ENCODE data around the gene AHNAK2.
"Not testable (repeated sequence)": the region's sequence is repeated elsewhere in the genome, so short reads cannot be mapped to it uniquely, and the experiment has no call there.

AHNAK2 gene

GRCh38 chr14:104954746-104955395 is 23.3 kb downstream of the AHNAK2 start:
- no peak for DNase-seq (ENCODE audit: low read depth in 2 of 3, low spot score in 2 of 3)

- DNase-seq (ENCODE audit: low read depth in 2 of 3, low spot score in 2 of 3): no peak
Observed at GRCh38 chr14:104953896-104954656, 24.1 kb downstream of the AHNAK2 start.

- DNase-seq (ENCODE audit: low read depth in 2 of 3, low spot score in 2 of 3): no peak
Observed at GRCh38 chr14:104953097-104953496, 25.1 kb downstream of the AHNAK2 start.

- DNase-seq (ENCODE audit: low read depth in 2 of 3, low spot score in 2 of 3): not testable (repeated sequence)
Observed at GRCh38 chr14:104951863-104952657, 26.1 kb downstream of the AHNAK2 start.

- DNase-seq (ENCODE audit: low read depth in 2 of 3, low spot score in 2 of 3): not testable (repeated sequence)
Observed at GRCh38 chr14:104950701-104951100, 27.5 kb downstream of the AHNAK2 start.

GRCh38 chr14:104950021-104950420 is 28.2 kb downstream of the AHNAK2 start:
- no peak for DNase-seq (ENCODE audit: low read depth in 2 of 3, low spot score in 2 of 3)

GRCh38 chr14:104949406-104949955 is 28.7 kb downstream of the AHNAK2 start:
- not testable (repeated sequence) for DNase-seq (ENCODE audit: low read depth in 2 of 3, low spot score in 2 of 3)

GRCh38 chr14:104948736-104949031 is 29.5 kb downstream of the AHNAK2 start:
- no peak for DNase-seq (ENCODE audit: low read depth in 2 of 3, low spot score in 2 of 3)

- not testable (repeated sequence) for DNase-seq (ENCODE audit: low read depth in 2 of 3, low spot score in 2 of 3)
Observed at GRCh38 chr14:104947881-104948735, 30.1 kb downstream of the AHNAK2 start.

- DNase-seq (ENCODE audit: low read depth in 2 of 3, low spot score in 2 of 3): not testable (repeated sequence)
Observed at GRCh38 chr14:104947201-104947600, 31.0 kb downstream of the AHNAK2 start.

GRCh38 chr14:104945986-104946965 is 31.9 kb downstream of the AHNAK2 start:
- DNase-seq (ENCODE audit: low read depth in 2 of 3, low spot score in 2 of 3): not testable (repeated sequence)

- DNase-seq (ENCODE audit: low read depth in 2 of 3, low spot score in 2 of 3): not testable (repeated sequence)
Observed at GRCh38 chr14:104945266-104945665, 32.9 kb downstream of the AHNAK2 start.

- not testable (repeated sequence) for DNase-seq (ENCODE audit: low read depth in 2 of 3, low spot score in 2 of 3)
Observed at GRCh38 chr14:104944436-104945205, 33.6 kb downstream of the AHNAK2 start.

- DNase-seq (ENCODE audit: low read depth in 2 of 3, low spot score in 2 of 3): not testable (repeated sequence)
Observed at GRCh38 chr14:104944016-104944308, 34.2 kb downstream of the AHNAK2 start.

GRCh38 chr14:104943216-104944015 is 34.8 kb downstream of the AHNAK2 start:
- DNase-seq (ENCODE audit: low read depth in 2 of 3, low spot score in 2 of 3): not testable (repeated sequence)

GRCh38 chr14:104942586-104942985 is 35.6 kb downstream of the AHNAK2 start:
- DNase-seq (ENCODE audit: low read depth in 2 of 3, low spot score in 2 of 3): no peak

- no peak for DNase-seq (ENCODE audit: low read depth in 2 of 3, low spot score in 2 of 3)
Observed at GRCh38 chr14:104941508-104942365, 36.4 kb downstream of the AHNAK2 start.

Data from activated CD8-positive, alpha-beta memory T cell treated with anti-CD3 and anti-CD28 coated beads for 48 hours (primary cell).